ENCODE measurements around the gene LDLR.
"Not testable (repeated sequence)": the region's sequence is repeated elsewhere in the genome, so short reads cannot be mapped to it uniquely, and the experiment has no call there.

The LDLR gene

GRCh38 chr19:11091703-11092153 lies 2.5 kb downstream of the LDLR start:
- peak; percentile 63 for DNase-seq (ENCODE audit: low read depth, low spot score)
- ChIA-PET POLR2A (interaction anchor here (0.7 kb wide), 1 partner anchor 232 kb away, joined by 3 read pairs; no protein-coding TSS in a partner anchor), CTCF (interaction anchor here (5.2 to 6.2 kb wide), 2 partner anchors 35 to 56 kb away, joined by 29 to 42 read pairs; no protein-coding TSS in a partner anchor)
- TF ChIP-seq CTCF (IDR thresholded peaks at IDR 0.05; ENCODE audit: insufficient read depth, low read length, missing control alignments) = no peak
- H3K4me3 ChIP-seq (ENCODE audit: low read depth, low read length) = peak overlapping the region; percentile 91

GRCh38 chr19:11092181-11092538 lies 2.9 kb downstream of the LDLR start:
- TF ChIP-seq CTCF (IDR thresholded peaks at IDR 0.05; ENCODE audit: insufficient read depth, low read length, missing control alignments) = no peak

GRCh38 chr19:11093689-11094238 lies 4.5 kb downstream of the LDLR start:
- no peak for DNase-seq (ENCODE audit: low read depth, low spot score)
- no peak overlapping the region for H3K4me3 ChIP-seq (ENCODE audit: low read depth, low read length)
- no peak for TF ChIP-seq CTCF (IDR thresholded peaks at IDR 0.05; ENCODE audit: insufficient read depth, low read length, missing control alignments)
- POLR2A ChIA-PET = no interaction called here
- CTCF ChIA-PET = interaction anchor here (0.8 to 6.2 kb wide), 4 partner anchors 33 to 157 kb away, joined by 3 to 42 read pairs (median 16); no protein-coding TSS in a partner anchor

More at GRCh38 chr19:11092181-11092538, 2.9 kb downstream of the LDLR start:
- DNase-seq (ENCODE audit: low read depth, low spot score) = no peak
- ChIA-PET CTCF (interaction anchor here (5.2 to 6.2 kb wide), 2 partner anchors 35 to 56 kb away, joined by 29 to 42 read pairs; no protein-coding TSS in a partner anchor), POLR2A (no interaction called here)
- peak overlapping the region; percentile 91 for H3K4me3 ChIP-seq (ENCODE audit: low read depth, low read length)

GRCh38 chr19:11094520-11094894 lies 5.2 kb downstream of the LDLR start:
- ChIA-PET CTCF (interaction anchor here (1.7 to 6.2 kb wide), 5 partner anchors 32 to 152 kb away, joined by 5 to 42 read pairs (median 13); no protein-coding TSS in a partner anchor), POLR2A (interaction anchor here (1.0 kb wide), 1 partner anchor 9 kb away, joined by 3 read pairs; no protein-coding TSS in a partner anchor)
- no peak for TF ChIP-seq CTCF (IDR thresholded peaks at IDR 0.05; ENCODE audit: insufficient read depth, low read length, missing control alignments)
- no peak for DNase-seq (ENCODE audit: low read depth, low spot score)
- H3K4me3 ChIP-seq (ENCODE audit: low read depth, low read length) = no peak overlapping the region

- TF ChIP-seq CTCF (IDR thresholded peaks at IDR 0.05; ENCODE audit: insufficient read depth, low read length, missing control alignments) = no peak
- POLR2A ChIA-PET = no interaction called here
- H3K4me3 ChIP-seq (ENCODE audit: low read depth, low read length) = no peak overlapping the region
- CTCF ChIA-PET = interaction anchor here (1.1 to 3.0 kb wide), 5 partner anchors 29 to 161 kb away, joined by 3 to 16 read pairs (median 7); no protein-coding TSS in a partner anchor
- DNase-seq (ENCODE audit: low read depth, low spot score) = no peak
These were observed 7.1 kb downstream of the LDLR start for GRCh38 chr19:11096210-11096841.

GRCh38 chr19:11097367-11097766 lies 8.1 kb downstream of the LDLR start:
- POLR2A ChIA-PET; H3K4me3 ChIP-seq (ENCODE audit: low read depth, low read length); DNase-seq (ENCODE audit: low read depth, low spot score): not testable (repeated sequence)
- CTCF ChIA-PET = interaction anchor here (3.0 kb wide), 1 partner anchor 28 kb away, joined by 16 read pairs; no protein-coding TSS in a partner anchor

Data from AG04449 (cell line).